ENCODE data around the gene SPDYE1. TPM values are rescaled to one million over a fixed set of nuclear protein-coding genes. Genes with fewer than 3 reads are reported as not detected.
A peak's percentile ranks its signal among the peaks of the same experiment; 100 is the strongest.

The SPDYE1 gene
- total RNA-seq, 1 experiment from 2014 or later: not detected

DNA sequence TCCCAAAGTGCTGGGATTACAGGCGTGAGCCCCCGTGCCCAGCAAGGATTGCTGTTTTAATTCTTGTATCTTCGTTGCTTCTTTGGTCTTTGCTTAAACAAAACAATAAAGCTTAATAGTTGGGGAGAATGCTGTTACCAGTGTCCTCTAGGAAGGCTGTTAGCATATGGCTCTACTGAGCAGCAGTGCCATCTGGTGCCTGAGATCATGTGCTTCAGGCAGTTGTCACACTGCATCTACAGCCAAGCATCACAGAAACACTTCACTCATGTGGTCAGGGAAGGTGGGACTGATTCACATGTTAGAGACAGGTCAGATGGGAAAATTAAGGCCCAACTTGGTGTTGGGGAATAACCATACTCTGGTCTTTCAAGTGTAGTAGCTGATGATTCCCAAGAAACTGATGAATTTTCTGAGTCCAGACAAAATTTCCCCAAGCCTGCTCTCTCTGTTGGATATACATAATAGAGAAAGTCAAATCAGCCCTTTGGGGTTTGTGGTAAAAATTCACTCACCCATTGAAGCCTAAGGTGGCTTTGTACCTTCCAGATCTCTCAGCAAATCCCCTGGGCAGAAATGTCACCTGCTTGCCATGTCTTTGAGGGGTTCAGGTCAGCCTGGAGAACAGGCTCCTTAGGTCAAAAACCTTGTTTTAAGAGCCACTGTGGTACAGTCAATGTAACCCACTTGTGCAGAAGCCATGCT, 43.0 kb upstream of the SPDYE1 start:
- H3K9me3 Mint-ChIP-seq: peaks cover 8% of the 10 kb centered on the region
- POLR2A ChIA-PET: no interaction called here
- H3K27me3 Mint-ChIP-seq (ENCODE audit: low read depth): no peaks in the 10 kb centered on the region; the same call in 1 of the 2 replicates
- peaks cover 9% of the 10 kb centered on the region for H3K4me1 Mint-ChIP-seq
- ATAC-seq (peak; percentile 98), DNase-seq (ENCODE audit: low spot score) (peak; percentile 45)
- no peak overlapping the region for H3K4me3 Mint-ChIP-seq
- peaks cover 7% of the 10 kb centered on the region for H3K36me3 Mint-ChIP-seq
- 0 out of 2 replicates have a peak overlapping the region, but pooled peaks have one; percentile 1 for H3K27ac Mint-ChIP-seq
- CTCF ChIA-PET: interaction anchor here (0.6 to 2.4 kb wide), 14 partner anchors 10 to 498 kb away, joined by 3 to 14 read pairs (median 3); partner anchors contain the start of genes MRPS24 and STK17A
- no peak for TF ChIP-seq TEAD4 (CRISPR knock-in tag; IDR thresholded peaks at IDR 0.05)
- no peak for TF ChIP-seq IRF2 (CRISPR knock-in tag; IDR thresholded peaks at IDR 0.05; ENCODE audit: borderline replicate concordance, low read depth)
- no peak for TF ChIP-seq OVOL2 (CRISPR knock-in tag; IDR thresholded peaks at IDR 0.05; ENCODE audit: borderline replicate concordance)
- no peak for TF ChIP-seq ZNF219 (CRISPR knock-in tag; IDR thresholded peaks at IDR 0.05; ENCODE audit: borderline replicate concordance)
- TF ChIP-seq, protein P1, sequence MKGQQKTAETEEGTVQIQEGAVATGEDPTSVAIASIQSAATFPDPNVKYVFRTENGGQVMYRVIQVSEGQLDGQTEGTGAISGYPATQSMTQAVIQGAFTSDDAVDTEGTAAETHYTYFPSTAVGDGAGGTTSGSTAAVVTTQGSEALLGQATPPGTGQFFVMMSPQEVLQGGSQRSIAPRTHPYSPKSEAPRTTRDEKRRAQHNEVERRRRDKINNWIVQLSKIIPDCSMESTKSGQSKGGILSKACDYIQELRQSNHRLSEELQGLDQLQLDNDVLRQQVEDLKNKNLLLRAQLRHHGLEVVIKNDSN (CRISPR knock-in tag; IDR thresholded peaks at IDR 0.05): no peak
- TF ChIP-seq, protein P2, sequence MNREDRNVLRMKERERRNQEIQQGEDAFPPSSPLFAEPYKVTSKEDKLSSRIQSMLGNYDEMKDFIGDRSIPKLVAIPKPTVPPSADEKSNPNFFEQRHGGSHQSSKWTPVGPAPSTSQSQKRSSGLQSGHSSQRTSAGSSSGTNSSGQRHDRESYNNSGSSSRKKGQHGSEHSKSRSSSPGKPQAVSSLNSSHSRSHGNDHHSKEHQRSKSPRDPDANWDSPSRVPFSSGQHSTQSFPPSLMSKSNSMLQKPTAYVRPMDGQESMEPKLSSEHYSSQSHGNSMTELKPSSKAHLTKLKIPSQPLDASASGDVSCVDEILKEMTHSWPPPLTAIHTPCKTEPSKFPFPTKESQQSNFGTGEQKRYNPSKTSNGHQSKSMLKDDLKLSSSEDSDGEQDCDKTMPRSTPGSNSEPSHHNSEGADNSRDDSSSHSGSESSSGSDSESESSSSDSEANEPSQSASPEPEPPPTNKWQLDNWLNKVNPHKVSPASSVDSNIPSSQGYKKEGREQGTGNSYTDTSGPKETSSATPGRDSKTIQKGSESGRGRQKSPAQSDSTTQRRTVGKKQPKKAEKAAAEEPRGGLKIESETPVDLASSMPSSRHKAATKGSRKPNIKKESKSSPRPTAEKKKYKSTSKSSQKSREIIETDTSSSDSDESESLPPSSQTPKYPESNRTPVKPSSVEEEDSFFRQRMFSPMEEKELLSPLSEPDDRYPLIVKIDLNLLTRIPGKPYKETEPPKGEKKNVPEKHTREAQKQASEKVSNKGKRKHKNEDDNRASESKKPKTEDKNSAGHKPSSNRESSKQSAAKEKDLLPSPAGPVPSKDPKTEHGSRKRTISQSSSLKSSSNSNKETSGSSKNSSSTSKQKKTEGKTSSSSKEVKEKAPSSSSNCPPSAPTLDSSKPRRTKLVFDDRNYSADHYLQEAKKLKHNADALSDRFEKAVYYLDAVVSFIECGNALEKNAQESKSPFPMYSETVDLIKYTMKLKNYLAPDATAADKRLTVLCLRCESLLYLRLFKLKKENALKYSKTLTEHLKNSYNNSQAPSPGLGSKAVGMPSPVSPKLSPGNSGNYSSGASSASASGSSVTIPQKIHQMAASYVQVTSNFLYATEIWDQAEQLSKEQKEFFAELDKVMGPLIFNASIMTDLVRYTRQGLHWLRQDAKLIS (CRISPR knock-in tag; IDR thresholded peaks at IDR 0.05; ENCODE audit: borderline replicate concordance): no peak
- TF ChIP-seq, protein P3, sequence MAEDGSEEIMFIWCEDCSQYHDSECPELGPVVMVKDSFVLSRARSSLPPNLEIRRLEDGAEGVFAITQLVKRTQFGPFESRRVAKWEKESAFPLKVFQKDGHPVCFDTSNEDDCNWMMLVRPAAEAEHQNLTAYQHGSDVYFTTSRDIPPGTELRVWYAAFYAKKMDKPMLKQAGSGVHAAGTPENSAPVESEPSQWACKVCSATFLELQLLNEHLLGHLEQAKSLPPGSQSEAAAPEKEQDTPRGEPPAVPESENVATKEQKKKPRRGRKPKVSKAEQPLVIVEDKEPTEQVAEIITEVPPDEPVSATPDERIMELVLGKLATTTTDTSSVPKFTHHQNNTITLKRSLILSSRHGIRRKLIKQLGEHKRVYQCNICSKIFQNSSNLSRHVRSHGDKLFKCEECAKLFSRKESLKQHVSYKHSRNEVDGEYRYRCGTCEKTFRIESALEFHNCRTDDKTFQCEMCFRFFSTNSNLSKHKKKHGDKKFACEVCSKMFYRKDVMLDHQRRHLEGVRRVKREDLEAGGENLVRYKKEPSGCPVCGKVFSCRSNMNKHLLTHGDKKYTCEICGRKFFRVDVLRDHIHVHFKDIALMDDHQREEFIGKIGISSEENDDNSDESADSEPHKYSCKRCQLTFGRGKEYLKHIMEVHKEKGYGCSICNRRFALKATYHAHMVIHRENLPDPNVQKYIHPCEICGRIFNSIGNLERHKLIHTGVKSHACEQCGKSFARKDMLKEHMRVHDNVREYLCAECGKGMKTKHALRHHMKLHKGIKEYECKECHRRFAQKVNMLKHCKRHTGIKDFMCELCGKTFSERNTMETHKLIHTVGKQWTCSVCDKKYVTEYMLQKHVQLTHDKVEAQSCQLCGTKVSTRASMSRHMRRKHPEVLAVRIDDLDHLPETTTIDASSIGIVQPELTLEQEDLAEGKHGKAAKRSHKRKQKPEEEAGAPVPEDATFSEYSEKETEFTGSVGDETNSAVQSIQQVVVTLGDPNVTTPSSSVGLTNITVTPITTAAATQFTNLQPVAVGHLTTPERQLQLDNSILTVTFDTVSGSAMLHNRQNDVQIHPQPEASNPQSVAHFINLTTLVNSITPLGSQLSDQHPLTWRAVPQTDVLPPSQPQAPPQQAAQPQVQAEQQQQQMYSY (CRISPR knock-in tag; IDR thresholded peaks at IDR 0.05): no peak
- TF ChIP-seq ZNF416 (CRISPR knock-in tag; IDR thresholded peaks at IDR 0.05): no peak
- TF ChIP-seq, protein P4, sequence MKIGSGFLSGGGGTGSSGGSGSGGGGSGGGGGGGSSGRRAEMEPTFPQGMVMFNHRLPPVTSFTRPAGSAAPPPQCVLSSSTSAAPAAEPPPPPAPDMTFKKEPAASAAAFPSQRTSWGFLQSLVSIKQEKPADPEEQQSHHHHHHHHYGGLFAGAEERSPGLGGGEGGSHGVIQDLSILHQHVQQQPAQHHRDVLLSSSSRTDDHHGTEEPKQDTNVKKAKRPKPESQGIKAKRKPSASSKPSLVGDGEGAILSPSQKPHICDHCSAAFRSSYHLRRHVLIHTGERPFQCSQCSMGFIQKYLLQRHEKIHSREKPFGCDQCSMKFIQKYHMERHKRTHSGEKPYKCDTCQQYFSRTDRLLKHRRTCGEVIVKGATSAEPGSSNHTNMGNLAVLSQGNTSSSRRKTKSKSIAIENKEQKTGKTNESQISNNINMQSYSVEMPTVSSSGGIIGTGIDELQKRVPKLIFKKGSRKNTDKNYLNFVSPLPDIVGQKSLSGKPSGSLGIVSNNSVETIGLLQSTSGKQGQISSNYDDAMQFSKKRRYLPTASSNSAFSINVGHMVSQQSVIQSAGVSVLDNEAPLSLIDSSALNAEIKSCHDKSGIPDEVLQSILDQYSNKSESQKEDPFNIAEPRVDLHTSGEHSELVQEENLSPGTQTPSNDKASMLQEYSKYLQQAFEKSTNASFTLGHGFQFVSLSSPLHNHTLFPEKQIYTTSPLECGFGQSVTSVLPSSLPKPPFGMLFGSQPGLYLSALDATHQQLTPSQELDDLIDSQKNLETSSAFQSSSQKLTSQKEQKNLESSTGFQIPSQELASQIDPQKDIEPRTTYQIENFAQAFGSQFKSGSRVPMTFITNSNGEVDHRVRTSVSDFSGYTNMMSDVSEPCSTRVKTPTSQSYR (CRISPR knock-in tag; IDR thresholded peaks at IDR 0.05): no peak
- no peak for TF ChIP-seq GTF2I (CRISPR knock-in tag; conservative IDR thresholded peaks at IDR 0.05)
- TF ChIP-seq, protein P5, sequence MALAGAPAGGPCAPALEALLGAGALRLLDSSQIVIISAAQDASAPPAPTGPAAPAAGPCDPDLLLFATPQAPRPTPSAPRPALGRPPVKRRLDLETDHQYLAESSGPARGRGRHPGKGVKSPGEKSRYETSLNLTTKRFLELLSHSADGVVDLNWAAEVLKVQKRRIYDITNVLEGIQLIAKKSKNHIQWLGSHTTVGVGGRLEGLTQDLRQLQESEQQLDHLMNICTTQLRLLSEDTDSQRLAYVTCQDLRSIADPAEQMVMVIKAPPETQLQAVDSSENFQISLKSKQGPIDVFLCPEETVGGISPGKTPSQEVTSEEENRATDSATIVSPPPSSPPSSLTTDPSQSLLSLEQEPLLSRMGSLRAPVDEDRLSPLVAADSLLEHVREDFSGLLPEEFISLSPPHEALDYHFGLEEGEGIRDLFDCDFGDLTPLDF (CRISPR knock-in tag; IDR thresholded peaks at IDR 0.05): no peak
- no peak for TF ChIP-seq CBFB (CRISPR knock-in tag; IDR thresholded peaks at IDR 0.05; ENCODE audit: low read depth)
- TF ChIP-seq, protein P6, sequence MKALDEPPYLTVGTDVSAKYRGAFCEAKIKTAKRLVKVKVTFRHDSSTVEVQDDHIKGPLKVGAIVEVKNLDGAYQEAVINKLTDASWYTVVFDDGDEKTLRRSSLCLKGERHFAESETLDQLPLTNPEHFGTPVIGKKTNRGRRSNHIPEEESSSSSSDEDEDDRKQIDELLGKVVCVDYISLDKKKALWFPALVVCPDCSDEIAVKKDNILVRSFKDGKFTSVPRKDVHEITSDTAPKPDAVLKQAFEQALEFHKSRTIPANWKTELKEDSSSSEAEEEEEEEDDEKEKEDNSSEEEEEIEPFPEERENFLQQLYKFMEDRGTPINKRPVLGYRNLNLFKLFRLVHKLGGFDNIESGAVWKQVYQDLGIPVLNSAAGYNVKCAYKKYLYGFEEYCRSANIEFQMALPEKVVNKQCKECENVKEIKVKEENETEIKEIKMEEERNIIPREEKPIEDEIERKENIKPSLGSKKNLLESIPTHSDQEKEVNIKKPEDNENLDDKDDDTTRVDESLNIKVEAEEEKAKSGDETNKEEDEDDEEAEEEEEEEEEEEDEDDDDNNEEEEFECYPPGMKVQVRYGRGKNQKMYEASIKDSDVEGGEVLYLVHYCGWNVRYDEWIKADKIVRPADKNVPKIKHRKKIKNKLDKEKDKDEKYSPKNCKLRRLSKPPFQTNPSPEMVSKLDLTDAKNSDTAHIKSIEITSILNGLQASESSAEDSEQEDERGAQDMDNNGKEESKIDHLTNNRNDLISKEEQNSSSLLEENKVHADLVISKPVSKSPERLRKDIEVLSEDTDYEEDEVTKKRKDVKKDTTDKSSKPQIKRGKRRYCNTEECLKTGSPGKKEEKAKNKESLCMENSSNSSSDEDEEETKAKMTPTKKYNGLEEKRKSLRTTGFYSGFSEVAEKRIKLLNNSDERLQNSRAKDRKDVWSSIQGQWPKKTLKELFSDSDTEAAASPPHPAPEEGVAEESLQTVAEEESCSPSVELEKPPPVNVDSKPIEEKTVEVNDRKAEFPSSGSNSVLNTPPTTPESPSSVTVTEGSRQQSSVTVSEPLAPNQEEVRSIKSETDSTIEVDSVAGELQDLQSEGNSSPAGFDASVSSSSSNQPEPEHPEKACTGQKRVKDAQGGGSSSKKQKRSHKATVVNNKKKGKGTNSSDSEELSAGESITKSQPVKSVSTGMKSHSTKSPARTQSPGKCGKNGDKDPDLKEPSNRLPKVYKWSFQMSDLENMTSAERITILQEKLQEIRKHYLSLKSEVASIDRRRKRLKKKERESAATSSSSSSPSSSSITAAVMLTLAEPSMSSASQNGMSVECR (CRISPR knock-in tag; IDR thresholded peaks at IDR 0.05; ENCODE audit: borderline replicate concordance): no peak
- no peak for TF ChIP-seq ELF4 (CRISPR knock-in tag; IDR thresholded peaks at IDR 0.05; ENCODE audit: low read depth)
